HTERT RPE-1 (cell line): ENCODE results near the gene PPP2R5C.
"Not testable (repeated sequence)": the region's sequence is repeated elsewhere in the genome, so short reads cannot be mapped to it uniquely, and the experiment has no call there.

Experiments used
- in situ Hi-C: fragments of 300-500 bp; cut with MboI; formaldehyde crosslinking; loops from 4 replicates; pipeline ENCODE4 v1.14.3; 2020; ENCODE audit warnings: low sequenced_read_pairs

PPP2R5C gene

DNA sequence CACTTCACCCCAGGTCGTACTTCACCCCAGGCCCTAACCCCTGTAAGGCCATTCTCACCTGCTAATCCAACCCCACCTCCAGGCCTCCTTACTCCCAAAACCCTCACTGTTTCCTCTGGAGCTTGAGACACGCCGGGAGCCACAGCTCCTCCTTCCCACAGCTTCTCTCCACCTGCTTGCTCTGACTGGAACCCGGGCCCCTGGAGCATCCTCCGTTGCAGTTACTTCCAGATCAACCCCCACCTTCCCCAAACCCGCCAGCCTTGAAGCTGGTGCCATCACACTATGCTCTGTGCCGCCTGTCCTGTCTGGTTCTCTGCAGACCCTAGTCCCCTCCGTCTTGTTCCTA lies 34.6 kb upstream of the PPP2R5C start:
- in situ Hi-C loops: no loop called here

GRCh38 chr14:101727611-101728366 lies 33.7 kb upstream of the PPP2R5C start:
- in situ Hi-C loops: no loop called here

DNA sequence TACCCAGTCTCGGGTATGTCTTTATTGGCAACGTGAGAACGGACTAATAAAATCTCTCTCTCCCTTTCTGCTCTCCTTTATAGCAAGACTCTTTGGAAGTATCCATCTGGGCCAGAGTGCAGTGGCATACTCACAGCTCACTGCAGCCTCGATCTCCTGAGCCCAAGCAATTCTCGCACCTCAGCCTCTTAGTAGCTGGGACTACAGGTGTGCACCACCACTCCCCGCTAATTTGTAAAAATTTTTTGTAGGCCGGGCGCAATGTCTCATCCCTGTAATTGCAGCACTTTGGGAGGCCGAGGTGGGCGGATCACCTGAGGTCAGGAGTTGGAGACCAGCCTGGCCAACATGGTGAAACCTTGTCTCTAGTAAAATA lies 33.2 kb upstream of the PPP2R5C start:
- in situ Hi-C loops: no loop called here

- in situ Hi-C loops: no loop called here
Observed at GRCh38 chr14:101729382-101729781, 32.1 kb upstream of the PPP2R5C start.

- in situ Hi-C loops: not testable (repeated sequence)
Observed at GRCh38 chr14:101730157-101730556, 31.4 kb upstream of the PPP2R5C start.

- in situ Hi-C loops: no loop called here
Observed at GRCh38 chr14:101730626-101731186, 30.8 kb upstream of the PPP2R5C start.

DNA sequence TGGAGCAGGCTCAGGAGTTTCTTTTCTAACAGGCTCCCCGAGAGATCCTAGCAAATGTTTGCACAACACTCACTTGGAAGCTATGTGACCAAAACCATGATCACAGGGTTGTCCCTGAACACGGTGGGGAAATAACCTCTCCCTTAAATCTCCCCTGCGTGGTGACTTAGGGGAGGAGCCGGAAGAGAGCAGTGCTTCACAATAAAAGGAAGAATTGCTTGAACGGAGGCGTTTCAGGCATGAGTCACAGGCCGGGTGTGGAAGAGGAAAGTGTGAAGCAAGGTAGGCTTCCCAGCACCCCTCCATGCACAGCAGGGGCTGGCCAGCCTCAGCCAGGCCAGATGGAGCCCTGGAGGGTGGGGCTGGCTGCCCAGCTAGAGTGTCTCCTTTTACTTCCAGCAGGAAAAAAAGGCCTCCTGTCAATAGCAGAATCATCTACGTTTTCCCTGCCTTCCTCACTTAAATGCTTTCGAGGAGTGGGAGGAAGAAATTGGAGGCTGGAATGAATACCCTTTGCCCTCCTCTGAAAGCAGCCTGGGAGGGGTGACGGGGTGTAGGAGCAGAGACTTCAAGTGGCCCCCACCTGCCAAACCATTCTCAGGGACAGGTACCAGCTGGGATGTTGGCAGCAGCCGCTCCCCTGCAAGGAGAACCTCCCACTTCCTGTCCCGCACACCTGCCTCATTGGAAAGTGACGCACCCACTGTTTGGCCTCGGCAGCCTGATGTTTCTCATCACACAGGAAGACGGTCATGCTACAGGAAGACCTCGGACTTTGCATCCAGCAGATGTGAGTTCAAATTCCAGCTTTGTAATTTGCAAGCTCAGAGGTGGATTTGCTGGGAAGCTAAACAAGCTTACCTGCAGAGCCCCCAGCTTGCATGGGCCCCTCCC lies 30.1 kb upstream of the PPP2R5C start:
- in situ Hi-C loops: no loop called here

GRCh38 chr14:101732118-101732517 lies 29.4 kb upstream of the PPP2R5C start:
- in situ Hi-C loops: no loop called here

DNA sequence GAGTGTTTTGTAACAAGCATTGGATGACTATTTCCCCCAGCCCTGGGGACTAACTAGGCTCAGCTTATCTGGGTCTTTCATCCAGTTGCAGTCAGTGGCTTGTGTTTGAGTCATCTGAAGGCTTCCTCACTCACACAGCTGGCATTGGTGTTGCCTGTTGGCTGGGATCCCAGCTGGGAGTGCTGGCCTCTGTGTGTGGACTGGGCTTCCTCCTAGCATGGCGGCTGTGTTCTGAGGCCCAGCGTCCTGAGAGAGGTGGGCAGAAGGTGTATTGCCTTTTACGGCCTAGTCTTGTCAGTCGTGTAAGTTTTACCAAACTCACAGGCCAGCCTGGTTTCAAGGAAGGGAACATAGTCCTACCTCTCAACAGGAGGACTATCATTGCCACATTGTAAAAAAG lies 28.3 kb upstream of the PPP2R5C start:
- in situ Hi-C loops: no loop called here

DNA sequence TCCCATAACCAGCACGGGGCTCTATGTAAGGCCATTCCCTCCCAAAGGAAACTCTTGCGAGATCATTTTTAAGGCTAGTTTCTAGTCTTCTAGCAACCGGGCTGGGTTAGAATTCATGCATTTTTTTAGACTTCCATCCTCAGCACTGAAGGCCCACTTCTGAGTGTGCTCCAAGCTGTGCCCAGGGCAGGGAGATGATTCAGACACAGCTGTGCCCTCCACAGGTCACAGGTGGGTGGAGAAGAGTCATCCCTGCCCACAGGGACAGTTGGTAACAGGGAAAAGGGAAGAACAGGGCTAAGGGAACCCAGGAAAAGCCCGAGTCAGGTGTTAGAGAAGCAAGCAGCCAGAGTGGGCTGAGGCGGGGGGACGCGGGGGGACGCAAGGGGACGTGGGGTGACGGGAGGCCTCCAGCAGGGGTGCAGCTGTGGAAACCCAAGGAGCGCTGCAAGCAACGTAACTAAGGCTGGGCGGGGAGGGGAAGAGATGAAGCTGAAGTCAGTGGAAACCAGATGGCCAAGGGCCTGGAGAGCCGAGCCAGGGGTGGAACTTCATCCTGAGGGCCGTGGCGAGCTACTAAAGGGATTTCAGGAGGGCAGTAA lies 27.2 kb upstream of the PPP2R5C start:
- in situ Hi-C loops: no loop called here

- in situ Hi-C loops: no loop called here
Observed at GRCh38 chr14:101735453-101735852, 26.1 kb upstream of the PPP2R5C start.

DNA sequence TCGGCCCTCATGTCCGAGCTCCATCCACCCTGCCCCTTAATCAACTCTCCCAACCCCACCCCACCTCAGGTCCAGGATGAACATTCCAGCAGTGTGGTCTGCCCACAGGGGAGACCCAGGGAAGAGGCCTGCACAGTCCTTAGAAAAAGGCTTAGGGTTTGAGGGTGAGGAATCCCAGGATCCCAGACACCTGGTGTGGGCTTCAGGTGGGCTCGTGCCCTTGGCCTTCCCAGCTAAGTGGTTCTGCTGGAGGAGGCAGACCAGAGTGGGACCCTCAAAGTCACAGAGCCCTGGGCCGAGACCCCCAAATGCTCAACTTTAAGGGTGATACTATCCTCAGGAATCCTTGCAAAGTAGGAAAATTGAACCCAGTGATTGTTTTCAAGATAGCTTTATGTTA lies 25.4 kb upstream of the PPP2R5C start:
- in situ Hi-C loops: no loop called here

DNA sequence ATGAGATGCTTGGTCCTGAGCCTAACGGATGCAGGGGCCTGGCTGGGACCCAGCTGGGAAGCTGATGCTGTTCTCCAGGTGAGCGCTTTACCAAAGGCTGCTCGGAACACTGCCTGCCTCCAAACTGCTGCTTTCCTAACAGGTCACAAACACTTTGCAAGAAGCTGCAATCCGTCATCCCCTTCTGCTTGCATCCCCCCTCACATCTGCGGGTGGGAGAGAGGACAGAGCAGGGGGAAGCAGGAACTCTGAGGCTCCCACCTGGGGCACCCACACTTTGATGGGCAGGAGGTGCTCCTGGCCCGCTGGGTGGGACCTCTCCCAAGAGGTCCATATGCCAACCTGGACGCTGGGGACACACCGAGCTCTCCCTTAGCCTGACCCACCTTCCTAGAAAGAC lies 24.9 kb upstream of the PPP2R5C start:
- in situ Hi-C loops: no loop called here

DNA sequence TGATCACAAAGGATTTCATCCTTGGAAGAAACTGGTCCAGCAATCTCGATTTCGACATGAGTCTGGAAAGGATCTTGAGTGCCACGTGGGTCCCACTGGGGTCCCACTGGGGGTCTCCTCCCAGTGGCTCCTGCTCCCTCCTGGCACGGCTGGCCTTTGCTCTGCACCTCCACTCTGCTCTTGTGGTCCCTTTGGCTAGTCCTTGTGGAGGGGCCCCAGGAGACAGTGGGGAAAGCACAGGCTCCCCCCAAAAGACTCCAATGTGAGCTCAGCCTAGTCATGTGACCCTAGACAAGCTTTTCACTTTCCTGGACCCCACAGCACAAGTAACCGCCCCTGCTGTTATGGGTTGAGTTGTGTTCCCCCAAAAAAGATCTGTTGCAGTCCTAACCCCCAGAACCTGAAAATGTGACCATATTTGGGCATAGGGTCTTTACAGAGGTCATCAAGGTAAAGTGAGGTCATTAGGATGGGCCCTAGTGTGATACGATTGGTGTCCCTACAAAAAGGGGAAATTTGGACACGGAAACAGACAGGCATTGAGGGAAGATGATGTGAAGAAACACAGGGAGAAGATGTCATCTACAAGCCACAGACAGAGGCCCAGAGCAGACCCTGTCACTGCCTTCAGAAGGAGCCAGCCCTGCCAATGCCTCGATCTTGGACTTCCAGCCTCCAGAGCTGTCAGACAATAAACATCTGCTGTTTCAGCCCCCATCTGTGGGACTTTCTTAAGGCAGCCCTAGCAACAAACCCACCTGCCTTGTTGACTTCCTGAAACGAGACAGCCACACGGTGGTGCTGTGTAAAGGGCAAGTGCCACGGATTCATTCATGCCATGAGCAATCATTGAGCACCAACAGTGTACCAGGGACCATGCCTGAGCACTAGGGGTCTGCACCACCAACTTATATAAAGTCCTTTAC lies 23.8 kb upstream of the PPP2R5C start:
- in situ Hi-C loops: no loop called here

GRCh38 chr14:101738703-101739320 lies 22.7 kb upstream of the PPP2R5C start:
- in situ Hi-C loops: no loop called here

- in situ Hi-C loops: no loop called here
Observed at GRCh38 chr14:101739446-101740141, 21.9 kb upstream of the PPP2R5C start.

GRCh38 chr14:101740981-101741380 lies 20.5 kb upstream of the PPP2R5C start:
- in situ Hi-C loops: no loop called here

- in situ Hi-C loops: no loop called here
Observed at GRCh38 chr14:101743701-101744100, 17.8 kb upstream of the PPP2R5C start.

- in situ Hi-C loops: not testable (repeated sequence)
Observed at GRCh38 chr14:101744382-101744781, 17.1 kb upstream of the PPP2R5C start.
